Subcutaneous abdominal adipose tissue (tissue), 5 donors: Measurements from ENCODE around the gene DPH6.
"Not testable (repeated sequence)": the region's sequence is repeated elsewhere in the genome, so short reads cannot be mapped to it uniquely, and the experiment has no call there.

ENCODE experiments used
- H3K27ac ChIP-seq: one replicate; pipeline ENCODE4 v1.7.0; 2013; ENCODE audit warnings: low read depth, mild to moderate bottlenecking, inconsistent platforms, low read length, moderate library complexity
- H3K27me3 ChIP-seq, 5 donors: one replicate each; pipeline ENCODE4 v1.7.0; 2013; ENCODE audit warnings: low read length in 5 of 5, inconsistent platforms in 1 of 5; ENCODE audit not compliant: control insufficient read depth in 5 of 5, insufficient read depth in 4 of 5
- H3K36me3 ChIP-seq, 5 donors: one replicate each; pipeline ENCODE4 v1.7.0; 2013; ENCODE audit warnings: low read length in 5 of 5; ENCODE audit not compliant: control insufficient read depth in 5 of 5, insufficient read depth in 5 of 5
- H3K4me1 ChIP-seq, 5 donors: one replicate each; pipeline ENCODE4 v1.7.0; 2013; ENCODE audit warnings: low read length in 5 of 5, mild to moderate bottlenecking in 3 of 5, moderate library complexity in 1 of 5; ENCODE audit not compliant: control insufficient read depth in 5 of 5, insufficient read depth in 5 of 5
- H3K4me3 ChIP-seq, 5 donors: one replicate each; pipeline ENCODE4 v1.7.0; 2013; ENCODE audit warnings: low read length in 5 of 5, low read depth in 1 of 5
- H3K9ac ChIP-seq, 5 donors: one replicate each; pipeline ENCODE4 v1.7.0; 2013; ENCODE audit warnings: low read length in 5 of 5, mild to moderate bottlenecking in 4 of 5, moderate library complexity in 3 of 5
- H3K9me3 ChIP-seq, 5 donors: one replicate each; pipeline ENCODE4 v1.7.0; 2013; ENCODE audit warnings: low read length in 5 of 5; ENCODE audit not compliant: control insufficient read depth in 5 of 5
- donor health status: healthy.
- donor health status: healthy.
- donor health status: healthy.
- donor health status: healthy.
- donor health status: healthy.

DPH6 gene

GRCh38 chr15:35430301-35430700, 115.7 kb downstream of the DPH6 start:
- Histone ChIP-seq H3K4me3 (no peak overlapping the region), H3K4me1 (peaks cover 0 to 6% (median 0%) of the 10 kb centered on the region in 5 donors), H3K27me3 (no peaks in the 10 kb centered on the region), H3K36me3 (no peaks in the 10 kb centered on the region), H3K9me3 (no peaks in the 10 kb centered on the region), H3K27ac (no peak overlapping the region), H3K9ac (no peak overlapping the region)

- H3K9ac ChIP-seq: no peak overlapping the region
- H3K27me3 ChIP-seq: no peaks in the 10 kb centered on the region
- peaks cover 0 to 6% (median 0%) of the 10 kb centered on the region in 5 donors for H3K4me1 ChIP-seq
- H3K4me3 ChIP-seq: no peak overlapping the region
- H3K27ac ChIP-seq: no peak overlapping the region
- no peaks in the 10 kb centered on the region for H3K9me3 ChIP-seq
- no peaks in the 10 kb centered on the region for H3K36me3 ChIP-seq
Measured at GRCh38 chr15:35427496-35427895, 118.5 kb downstream of the DPH6 start.

GRCh38 chr15:35427091-35427490, 118.9 kb downstream of the DPH6 start:
- no peaks in the 10 kb centered on the region for H3K9me3 ChIP-seq
- no peak overlapping the region for H3K4me3 ChIP-seq
- H3K9ac ChIP-seq: no peak overlapping the region
- H3K36me3 ChIP-seq: no peaks in the 10 kb centered on the region
- no peaks in the 10 kb centered on the region for H3K27me3 ChIP-seq
- no peak overlapping the region for H3K27ac ChIP-seq
- peaks cover 0 to 6% (median 0%) of the 10 kb centered on the region in 5 donors for H3K4me1 ChIP-seq

- Histone ChIP-seq H3K36me3 (peaks cover 2 to 26% (median 6%) of the 10 kb centered on the region in 5 donors), H3K4me3 (no peak overlapping the region), H3K9me3 (no peaks in the 10 kb centered on the region), H3K27ac (no peak overlapping the region), H3K9ac (no peak overlapping the region), H3K4me1 (no peaks in the 10 kb centered on the region), H3K27me3 (no peaks in the 10 kb centered on the region)
Measured at GRCh38 chr15:35410775-35411174, 135.2 kb downstream of the DPH6 start.

- Histone ChIP-seq H3K36me3 (peaks cover 0 to 2% (median 0%) of the 10 kb centered on the region in 5 donors), H3K27me3 (no peaks in the 10 kb centered on the region), H3K4me1 (no peaks in the 10 kb centered on the region), H3K4me3 (no peak overlapping the region), H3K9me3 (no peaks in the 10 kb centered on the region), H3K9ac (no peak overlapping the region), H3K27ac (no peak overlapping the region)
Measured at GRCh38 chr15:35399901-35400300, 146.1 kb downstream of the DPH6 start.

GRCh38 chr15:35397027-35397426, 148.9 kb downstream of the DPH6 start:
- Histone ChIP-seq H3K4me1 (no peaks in the 10 kb centered on the region), H3K27ac (no peak overlapping the region), H3K36me3 (peaks cover 0 to 2% (median 0%) of the 10 kb centered on the region in 5 donors), H3K27me3 (no peaks in the 10 kb centered on the region), H3K4me3 (no peak overlapping the region), H3K9ac (no peak overlapping the region), H3K9me3 (no peaks in the 10 kb centered on the region)

- H3K27ac ChIP-seq: no peak overlapping the region
- no peak overlapping the region for H3K9ac ChIP-seq
- H3K4me3 ChIP-seq: no peak overlapping the region
- peaks cover 0 to 2% (median 0%) of the 10 kb centered on the region in 5 donors for H3K36me3 ChIP-seq
- no peaks in the 10 kb centered on the region for H3K27me3 ChIP-seq
- no peaks in the 10 kb centered on the region for H3K9me3 ChIP-seq
- no peaks in the 10 kb centered on the region for H3K4me1 ChIP-seq
Measured at GRCh38 chr15:35394416-35394815, 151.5 kb downstream of the DPH6 start.

- no peaks in the 10 kb centered on the region for H3K9me3 ChIP-seq
- H3K36me3 ChIP-seq: peaks cover 0 to 2% (median 0%) of the 10 kb centered on the region in 5 donors
- H3K4me3 ChIP-seq: no peak overlapping the region
- H3K27ac ChIP-seq: no peak overlapping the region
- no peaks in the 10 kb centered on the region for H3K27me3 ChIP-seq
- no peak overlapping the region for H3K9ac ChIP-seq
- H3K4me1 ChIP-seq: no peaks in the 10 kb centered on the region
Measured at GRCh38 chr15:35393398-35393797, 152.6 kb downstream of the DPH6 start.

- not testable (repeated sequence) for H3K27me3 ChIP-seq, H3K9ac ChIP-seq, H3K9me3 ChIP-seq, H3K36me3 ChIP-seq, H3K4me1 ChIP-seq, H3K27ac ChIP-seq, H3K4me3 ChIP-seq
Measured at GRCh38 chr15:35391408-35391984, 154.5 kb downstream of the DPH6 start.

- Histone ChIP-seq H3K36me3 (peaks cover 0 to 17% (median 7%) of the 10 kb centered on the region in 5 donors), H3K4me1 (no peaks in the 10 kb centered on the region), H3K4me3 (no peak overlapping the region), H3K27ac (no peak overlapping the region), H3K9me3 (no peaks in the 10 kb centered on the region), H3K27me3 (no peaks in the 10 kb centered on the region), H3K9ac (no peak overlapping the region)
Measured at GRCh38 chr15:35383506-35383905, 162.5 kb downstream of the DPH6 start.
